SK-N-SH (cell line): ENCODE data around the gene CDC16.
A peak's percentile ranks its signal among the peaks of the same experiment; 100 is the strongest.

Experiments used
- CHD2 ChIP-seq: fragments of 150-350 bp; IDR thresholded peaks from 2 replicates; pipeline ENCODE4 v1.6.1; 2018; ENCODE audit warnings: low read length; ENCODE audit not compliant: partially characterized antibody
- TF ChIP-seq, protein P1 (sequence below): fragments of 200-600 bp; sonication (generic); IDR thresholded peaks from 2 replicates; pipeline ENCODE4 v1.6.1; 2017; ENCODE audit warnings: antibody characterized with exemption, mild to moderate bottlenecking, moderate library complexity

DNA sequence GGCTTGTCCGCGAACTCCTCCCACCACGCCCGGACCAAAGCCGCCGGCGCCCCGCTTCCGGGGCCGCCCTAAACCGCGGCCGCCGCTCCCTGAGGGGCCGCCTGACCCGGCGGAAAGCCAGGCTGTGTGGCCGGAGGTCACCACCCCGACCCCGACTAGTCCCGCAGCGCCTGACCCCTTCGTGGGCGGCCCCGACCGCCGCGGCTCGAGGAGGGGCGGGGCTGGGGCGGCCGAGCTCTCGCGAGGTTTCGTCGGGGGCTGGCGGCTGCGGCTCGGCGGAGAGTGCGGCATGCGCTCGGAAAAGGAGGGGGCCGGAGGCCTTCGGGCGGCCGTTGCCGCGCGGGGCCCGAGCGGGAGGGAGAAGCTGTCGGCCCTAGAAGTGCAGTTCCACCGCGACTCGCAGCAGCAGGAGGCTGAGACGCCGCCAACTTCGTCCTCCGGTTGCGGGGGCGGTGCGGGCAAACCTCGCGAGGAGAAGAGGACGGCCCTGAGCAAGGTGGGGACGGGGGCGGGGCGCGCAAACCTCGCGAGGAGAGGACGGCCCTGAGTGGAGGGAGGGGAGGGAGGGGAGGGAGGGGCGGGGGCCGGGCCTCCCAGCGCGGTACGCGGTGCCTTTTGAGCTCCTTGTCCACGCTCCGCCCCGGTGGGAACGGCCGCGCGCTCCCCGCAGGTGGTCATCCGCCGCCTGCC lies 46.8 kb downstream of the CDC16 start, which contains the start of gene UPF3A:
- TF ChIP-seq CHD2: peak; percentile 98
- TF ChIP-seq, protein P1, sequence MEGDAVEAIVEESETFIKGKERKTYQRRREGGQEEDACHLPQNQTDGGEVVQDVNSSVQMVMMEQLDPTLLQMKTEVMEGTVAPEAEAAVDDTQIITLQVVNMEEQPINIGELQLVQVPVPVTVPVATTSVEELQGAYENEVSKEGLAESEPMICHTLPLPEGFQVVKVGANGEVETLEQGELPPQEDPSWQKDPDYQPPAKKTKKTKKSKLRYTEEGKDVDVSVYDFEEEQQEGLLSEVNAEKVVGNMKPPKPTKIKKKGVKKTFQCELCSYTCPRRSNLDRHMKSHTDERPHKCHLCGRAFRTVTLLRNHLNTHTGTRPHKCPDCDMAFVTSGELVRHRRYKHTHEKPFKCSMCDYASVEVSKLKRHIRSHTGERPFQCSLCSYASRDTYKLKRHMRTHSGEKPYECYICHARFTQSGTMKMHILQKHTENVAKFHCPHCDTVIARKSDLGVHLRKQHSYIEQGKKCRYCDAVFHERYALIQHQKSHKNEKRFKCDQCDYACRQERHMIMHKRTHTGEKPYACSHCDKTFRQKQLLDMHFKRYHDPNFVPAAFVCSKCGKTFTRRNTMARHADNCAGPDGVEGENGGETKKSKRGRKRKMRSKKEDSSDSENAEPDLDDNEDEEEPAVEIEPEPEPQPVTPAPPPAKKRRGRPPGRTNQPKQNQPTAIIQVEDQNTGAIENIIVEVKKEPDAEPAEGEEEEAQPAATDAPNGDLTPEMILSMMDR: no peak
